ENCODE measurements around the gene DMPK. TPM values are rescaled to one million over a fixed set of nuclear protein-coding genes. Genes with fewer than 3 reads are reported as not detected.

DMPK gene
- total and polyA plus RNA-seq, 9 of the 15 experiments (the other 6 are each of a cell fraction or from before 2014, with no cell fraction given): 0.24 to 31.3 (median 7.3) TPM

GRCh38 chr19:45768984-45769782 lies 13.1 kb downstream of the DMPK start, which contains the start of gene SIX5 (continued):
- peak; percentile 27; the same call in 1 of the 2 replicates for TF ChIP-seq JUND (IDR thresholded peaks at IDR 0.05; ENCODE audit: borderline replicate concordance, low read depth, low read length)
- peak; percentile 52; the same call in 1 of the 3 replicates for TF ChIP-seq JUND (tag; IDR thresholded peaks at IDR 0.05; ENCODE audit: borderline replicate concordance, low read depth, low read length)
- 0 out of 2 replicates have a peak, but pooled peaks have one; percentile 51 for TF ChIP-seq PRMT5 (CRISPR knock-in tag; IDR thresholded peaks at IDR 0.05)
- TF ChIP-seq FOXJ2 (tag; IDR thresholded peaks at IDR 0.05): peak; percentile 55; the same call in 1 of the 2 replicates
- TF ChIP-seq HMG20B (CRISPR knock-in tag; IDR thresholded peaks at IDR 0.05): no peak
- peak; percentile 75 for TF ChIP-seq POLR2A (conservative IDR thresholded peaks at IDR 0.05)
- peak in 1 of 2 experiments; percentile 66; a peak in 1 of 4 replicates for TF ChIP-seq SRF (CRISPR knock-in tag; IDR thresholded peaks at IDR 0.05)
- 0 out of 2 replicates have a peak, but pooled peaks have one; percentile 39 for TF ChIP-seq RNF2 (IDR thresholded peaks at IDR 0.05)
- TF ChIP-seq NFRKB (IDR thresholded peaks at IDR 0.05; ENCODE audit: low read depth): peak; percentile 88
- peak; percentile 75 to 88 for TF ChIP-seq MNT (conservative IDR thresholded peaks at IDR 0.05)
- TF ChIP-seq GMEB1 (CRISPR knock-in tag; IDR thresholded peaks at IDR 0.05): peak; percentile 69
- TF ChIP-seq LARP7 (IDR thresholded peaks at IDR 0.05): peak; percentile 62; the same call in 1 of the 2 replicates
- peak; percentile 47; the same call in 1 of the 2 replicates for TF ChIP-seq ZKSCAN1 (IDR thresholded peaks at IDR 0.05; ENCODE audit: low read depth, low read length)
- TF ChIP-seq CREB1 (IDR thresholded peaks at IDR 0.05): peak; percentile 52
- peak; percentile 78 for TF ChIP-seq CREB1 (CRISPR knock-in tag; IDR thresholded peaks at IDR 0.05)
- TF ChIP-seq E2F6 (IDR thresholded peaks at IDR 0.05; ENCODE audit: borderline replicate concordance in 1 of 2, extremely low read depth in 1 of 2, insufficient read depth in 1 of 2, insufficient read length in 1 of 2, low read depth in 1 of 2, low read length in 1 of 2, poor library complexity in 1 of 2, severe bottlenecking in 1 of 2): peak; percentile 60 to 79
- TF ChIP-seq ZBTB2 (IDR thresholded peaks at IDR 0.05): peak; percentile 95
- TF ChIP-seq ZNF24 (IDR thresholded peaks at IDR 0.05): 0 out of 2 replicates have a peak, but pooled peaks have one; percentile 16
- peak; percentile 27 for TF ChIP-seq TBP (optimal IDR thresholded peaks at IDR 0.05; ENCODE audit: low read depth, low read length)
- no peak for TF ChIP-seq ELK3 (CRISPR knock-in tag; IDR thresholded peaks at IDR 0.05)
- TF ChIP-seq MEF2D (tag; conservative IDR thresholded peaks at IDR 0.05; ENCODE audit: low read depth): no peak

All from K562 (cell line).